Measurements from ENCODE around the gene KIF4A.
"Not testable (repeated sequence)": the region's sequence is repeated elsewhere in the genome, so short reads cannot be mapped to it uniquely, and the experiment has no call there.

The KIF4A gene

GRCh38 chrX:70289168-70289792 is 624 bp upstream of the KIF4A start:
- no peak for DNase-seq

- no peak for DNase-seq
Observed at GRCh38 chrX:70292788-70293187, 2.9 kb downstream of the KIF4A start.

DNA sequence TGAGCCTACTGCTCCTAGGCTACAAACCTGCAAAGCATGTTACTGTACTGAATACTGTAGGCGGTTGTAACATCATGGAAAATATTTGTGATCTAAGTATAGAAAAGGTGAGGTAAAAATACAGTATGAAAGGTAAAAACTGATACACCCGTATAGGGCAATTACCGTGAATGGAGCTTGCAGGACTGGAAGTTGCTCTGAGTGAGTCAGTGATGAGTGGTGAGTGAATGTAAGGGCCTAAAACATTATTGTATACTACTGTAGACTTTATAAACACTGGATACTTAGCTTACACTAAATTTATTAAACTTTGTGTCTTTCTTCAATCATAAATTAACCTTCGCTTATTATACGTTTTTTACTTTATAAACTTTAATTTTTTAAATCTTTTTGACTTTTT is 3.7 kb downstream of the KIF4A start:
- no peak for DNase-seq

DNA sequence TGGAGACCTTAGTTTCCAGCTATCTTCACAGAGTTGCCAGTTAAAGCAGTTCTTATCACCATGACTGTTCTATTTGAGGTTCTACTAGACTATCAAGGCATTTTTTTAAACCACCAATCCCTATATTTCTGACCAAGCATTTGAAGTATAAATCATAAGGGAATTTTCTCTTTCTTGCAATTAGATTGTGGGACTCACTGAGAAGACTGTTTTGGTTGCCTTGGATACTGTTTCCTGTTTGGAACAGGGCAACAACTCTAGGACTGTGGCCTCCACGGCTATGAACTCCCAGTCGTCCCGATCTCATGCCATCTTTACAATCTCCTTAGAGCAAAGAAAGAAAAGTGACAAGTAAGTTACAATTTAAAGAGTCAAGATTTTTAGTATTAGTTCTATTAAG is 11.8 kb downstream of the KIF4A start:
- no peak for DNase-seq

DNA sequence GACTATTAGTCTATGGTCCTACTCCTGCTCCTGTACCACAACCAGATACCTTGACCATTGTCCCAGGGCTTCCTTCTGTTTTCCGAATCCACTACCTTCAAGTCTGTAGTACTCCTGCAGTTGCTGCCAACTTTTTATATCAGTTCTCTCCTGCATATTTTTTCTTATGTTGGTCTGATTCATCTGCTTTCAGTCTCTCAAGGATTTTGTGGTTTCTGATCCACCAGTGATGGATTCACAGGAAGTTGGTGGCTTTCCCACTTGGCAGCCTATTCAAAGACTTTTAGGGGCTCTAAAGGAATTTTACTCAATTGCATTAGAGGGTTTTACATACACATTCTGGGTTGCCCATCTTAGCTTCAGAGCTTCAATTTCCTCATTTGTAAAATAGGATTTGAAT is 23.6 kb downstream of the KIF4A start:
- DNase-seq: no peak

DNA sequence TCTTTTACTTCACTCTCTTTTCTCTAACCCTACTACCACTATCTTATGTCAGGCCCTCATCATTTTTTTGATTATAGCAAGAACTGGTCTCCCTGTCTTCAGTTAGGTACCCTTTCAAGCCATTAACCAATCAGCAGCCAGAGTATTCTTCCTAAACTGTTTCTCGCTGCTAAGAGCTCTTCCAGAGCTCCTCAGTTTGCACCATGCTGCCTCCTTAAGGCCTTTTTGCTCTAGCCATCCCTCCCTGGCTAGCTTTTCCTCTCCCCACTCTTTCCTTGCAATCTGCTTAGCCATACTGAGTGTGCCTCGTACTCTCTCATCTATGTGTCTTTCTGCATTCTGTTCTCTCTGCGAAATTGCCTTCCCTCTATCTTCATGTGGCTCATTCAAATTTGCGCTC is 32.9 kb downstream of the KIF4A start:
- no peak for DNase-seq

DNA sequence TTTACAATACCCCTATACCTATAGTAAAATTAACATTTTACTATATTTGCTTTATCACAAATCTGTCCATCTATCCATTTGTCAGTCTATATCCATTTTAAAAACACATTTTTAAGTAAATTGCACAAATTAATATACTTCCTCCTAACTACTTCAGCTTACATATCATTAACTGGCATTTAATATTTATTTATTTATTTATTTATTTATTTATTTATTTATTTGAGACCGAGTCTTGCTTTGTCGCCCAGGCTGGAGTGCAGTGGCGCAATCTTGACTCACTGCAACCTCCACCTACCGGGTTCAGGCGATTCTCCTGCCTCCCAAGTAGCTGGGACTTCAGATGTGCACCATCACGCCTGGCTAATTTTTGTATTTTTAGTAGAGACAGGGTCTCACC is 33.7 kb downstream of the KIF4A start:
- not testable (repeated sequence) for DNase-seq

GRCh38 chrX:70324326-70324725 is 34.4 kb downstream of the KIF4A start:
- no peak for DNase-seq

GRCh38 chrX:70331161-70331560 is 41.3 kb downstream of the KIF4A start:
- no peak for DNase-seq

GRCh38 chrX:70332600-70332999 is 42.7 kb downstream of the KIF4A start:
- DNase-seq: no peak

- DNase-seq: no peak
Observed at GRCh38 chrX:70336767-70337166, 46.9 kb downstream of the KIF4A start.

GRCh38 chrX:70338290-70338689 is 48.4 kb downstream of the KIF4A start:
- no peak for DNase-seq

DNA sequence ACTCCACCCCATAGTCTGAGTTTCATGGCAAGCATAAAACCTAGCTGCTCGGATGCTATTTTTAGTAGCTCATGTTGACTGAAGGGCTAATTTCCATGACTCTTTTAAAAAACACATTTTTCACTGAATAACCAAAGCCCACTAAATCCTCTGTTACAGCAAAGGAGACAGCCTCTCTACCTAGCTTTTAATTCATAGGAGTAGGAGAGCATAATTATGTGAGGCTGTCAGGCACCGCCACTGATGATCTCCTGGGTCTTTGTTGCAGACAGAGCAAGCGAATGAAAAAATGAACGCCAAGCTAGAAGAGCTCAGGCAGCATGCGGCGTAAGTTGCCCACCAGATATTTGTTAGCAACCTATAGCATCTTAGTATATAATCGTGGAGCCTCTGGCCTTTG is 53.5 kb downstream of the KIF4A start:
- DNase-seq: no peak

DNA sequence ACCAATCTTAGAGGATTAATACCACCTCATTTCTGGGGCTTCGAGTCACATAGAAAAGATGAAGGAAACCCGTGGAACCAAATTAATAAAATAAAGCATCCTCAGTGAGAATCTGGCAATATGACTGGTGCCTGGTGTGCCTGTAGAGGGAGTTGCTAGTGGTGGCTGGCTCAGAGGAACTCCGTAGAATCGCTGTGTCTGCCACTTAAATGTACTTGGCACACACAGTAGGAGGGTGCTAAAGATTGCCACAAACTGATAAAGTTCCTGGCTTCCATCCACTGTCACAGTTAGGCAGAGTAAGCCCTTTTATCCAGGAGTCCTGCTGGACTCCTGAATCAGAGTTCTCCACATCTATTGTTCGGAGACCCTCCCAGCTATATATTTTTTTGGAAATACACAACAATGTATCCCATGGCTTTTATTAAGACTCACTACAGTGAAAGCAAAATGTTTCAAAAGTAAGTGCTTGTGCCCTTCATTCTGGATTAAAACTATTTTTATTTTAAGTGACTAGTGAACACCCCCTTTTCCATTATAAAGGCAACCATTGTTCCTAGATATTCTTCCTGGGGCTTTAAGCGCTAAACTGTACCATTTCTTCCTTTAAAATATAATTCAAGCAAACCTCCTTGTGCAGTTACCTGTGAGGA is 56.6 kb downstream of the KIF4A start:
- no peak for DNase-seq

DNA sequence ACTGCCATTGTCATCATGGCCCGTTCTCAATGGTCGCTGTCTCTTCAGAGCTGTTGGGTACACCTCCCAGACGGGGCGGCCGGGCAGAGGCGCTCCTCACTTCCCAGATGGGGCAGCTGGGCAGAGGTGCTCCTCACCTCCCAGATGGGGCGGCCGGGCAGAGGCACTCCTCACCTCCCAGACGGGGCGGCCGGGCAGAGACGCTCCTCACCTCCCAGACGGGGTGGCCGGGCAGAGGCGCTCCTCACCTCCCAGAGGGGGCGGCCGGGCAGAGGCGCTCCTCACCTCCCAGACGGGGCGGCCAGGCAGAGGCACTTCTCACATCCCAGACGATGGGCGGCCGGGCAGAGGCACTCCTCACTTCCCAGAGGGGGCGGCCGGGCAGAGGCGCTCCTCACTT is 58.9 kb downstream of the KIF4A start:
- not testable (repeated sequence) for DNase-seq

DNA sequence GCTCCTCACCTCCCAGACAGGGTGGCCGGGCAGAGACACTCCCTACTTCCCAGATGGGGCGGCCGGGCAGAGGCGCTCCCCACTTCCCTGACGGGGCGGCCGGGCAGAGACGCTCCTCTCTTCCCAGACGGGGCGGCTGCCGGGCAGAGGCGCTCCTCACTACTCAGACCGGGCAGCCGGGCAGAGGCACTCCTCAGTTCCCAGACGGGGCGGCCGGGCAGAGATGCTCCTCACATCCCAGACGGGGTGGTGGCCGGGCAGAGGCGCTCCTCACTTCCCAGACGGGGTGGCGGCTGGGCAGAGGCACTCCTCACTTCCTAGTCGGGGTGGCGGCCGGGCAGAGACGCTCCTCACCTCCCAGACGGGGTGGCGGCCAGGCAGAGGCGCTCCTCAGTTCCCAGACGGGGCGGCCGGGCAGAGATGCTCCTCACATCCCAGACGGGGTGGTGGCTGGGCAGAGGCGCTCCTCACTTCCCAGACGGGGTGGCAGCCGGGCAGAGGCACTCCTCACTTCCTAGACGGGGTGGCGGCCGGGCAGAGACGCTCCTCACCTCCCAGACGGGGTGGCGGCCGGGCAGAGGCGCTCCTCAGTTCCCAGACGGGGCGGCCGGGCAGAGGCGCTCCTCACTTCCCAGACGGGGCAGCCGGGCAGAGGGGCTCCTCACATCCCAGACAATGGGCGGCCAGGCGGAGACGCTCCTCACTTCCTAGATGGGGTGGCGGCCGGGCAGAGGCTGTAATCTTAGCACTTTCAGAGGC is 59.6 kb downstream of the KIF4A start:
- DNase-seq: not testable (repeated sequence)

- no peak for DNase-seq
Observed at GRCh38 chrX:70352496-70352895, 62.6 kb downstream of the KIF4A start.

DNA sequence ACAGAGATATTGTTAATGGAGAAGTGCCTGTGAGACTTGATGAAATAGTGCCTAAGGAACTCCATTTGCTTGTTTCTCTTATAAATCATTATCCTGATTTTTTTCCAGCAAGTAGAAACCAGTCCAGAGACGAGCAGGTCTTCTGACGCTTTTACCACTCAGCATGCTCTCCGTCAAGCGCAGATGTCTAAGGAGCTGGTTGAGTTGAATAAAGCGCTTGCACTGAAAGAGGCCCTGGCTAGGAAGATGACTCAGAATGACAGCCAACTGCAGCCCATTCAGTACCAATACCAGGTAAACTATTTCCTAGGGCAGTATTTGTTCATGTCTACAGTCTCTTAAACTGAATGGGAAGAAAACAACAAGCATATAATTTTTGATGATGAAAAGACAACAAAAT is 63.6 kb downstream of the KIF4A start:
- DNase-seq: no peak

DNA sequence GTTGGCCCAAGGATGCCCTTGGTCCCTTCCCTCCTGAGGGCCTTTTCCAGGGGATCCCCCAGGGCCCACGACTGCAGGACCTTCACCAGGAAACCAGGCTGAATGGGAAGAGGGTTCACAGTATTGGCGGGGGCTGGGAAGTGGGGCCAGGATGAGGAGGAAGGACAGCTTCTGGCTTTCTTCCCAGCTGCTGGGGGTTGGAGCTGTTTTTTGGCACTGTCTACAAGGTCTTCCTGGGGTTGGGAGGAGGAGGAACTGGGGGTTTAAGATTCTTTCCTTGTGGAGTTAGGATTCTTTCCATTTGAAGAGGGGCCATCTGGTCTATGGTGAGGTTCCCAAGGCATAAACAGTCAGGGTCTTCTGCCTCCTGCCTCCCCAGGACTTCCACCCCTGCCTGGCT is 64.8 kb downstream of the KIF4A start:
- no peak for DNase-seq

GRCh38 chrX:70359458-70359857 is 69.6 kb downstream of the KIF4A start:
- no peak for DNase-seq

GRCh38 chrX:70360366-70360765 is 70.5 kb downstream of the KIF4A start:
- DNase-seq: no peak

DNA sequence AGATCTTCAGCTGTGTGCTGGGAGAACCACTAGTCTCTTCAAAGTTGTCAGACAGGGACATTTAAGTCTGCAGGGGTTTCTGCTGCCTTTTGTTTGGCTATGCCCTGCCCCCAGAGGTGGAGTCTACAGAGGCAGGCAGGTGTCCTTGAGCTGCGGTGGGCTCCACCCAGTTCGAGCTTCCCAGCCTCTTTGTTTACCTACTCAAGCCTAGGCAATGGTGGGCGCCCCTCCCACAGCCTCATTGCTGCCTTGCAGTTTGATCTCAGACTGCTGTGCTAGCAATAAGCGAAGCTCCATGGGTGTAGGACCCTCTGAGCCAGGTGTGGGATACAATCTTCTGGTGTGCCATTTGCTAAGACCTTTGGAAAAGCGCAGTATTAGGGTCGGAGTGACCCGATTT is 78.8 kb downstream of the KIF4A start:
- not testable (repeated sequence) for DNase-seq

- no peak for DNase-seq
Observed at GRCh38 chrX:70386235-70386634, 96.3 kb downstream of the KIF4A start.

- no peak for DNase-seq
Observed at GRCh38 chrX:70398899-70399298, 109.0 kb downstream of the KIF4A start.

All from NCI-H2081 treated with DMSO at 0.1 percent for 48 hours (cell line).